ENCODE measurements around the gene PRKN.
"Not testable (repeated sequence)": the region's sequence is repeated elsewhere in the genome, so short reads cannot be mapped to it uniquely, and the experiment has no call there.

PRKN gene

DNA sequence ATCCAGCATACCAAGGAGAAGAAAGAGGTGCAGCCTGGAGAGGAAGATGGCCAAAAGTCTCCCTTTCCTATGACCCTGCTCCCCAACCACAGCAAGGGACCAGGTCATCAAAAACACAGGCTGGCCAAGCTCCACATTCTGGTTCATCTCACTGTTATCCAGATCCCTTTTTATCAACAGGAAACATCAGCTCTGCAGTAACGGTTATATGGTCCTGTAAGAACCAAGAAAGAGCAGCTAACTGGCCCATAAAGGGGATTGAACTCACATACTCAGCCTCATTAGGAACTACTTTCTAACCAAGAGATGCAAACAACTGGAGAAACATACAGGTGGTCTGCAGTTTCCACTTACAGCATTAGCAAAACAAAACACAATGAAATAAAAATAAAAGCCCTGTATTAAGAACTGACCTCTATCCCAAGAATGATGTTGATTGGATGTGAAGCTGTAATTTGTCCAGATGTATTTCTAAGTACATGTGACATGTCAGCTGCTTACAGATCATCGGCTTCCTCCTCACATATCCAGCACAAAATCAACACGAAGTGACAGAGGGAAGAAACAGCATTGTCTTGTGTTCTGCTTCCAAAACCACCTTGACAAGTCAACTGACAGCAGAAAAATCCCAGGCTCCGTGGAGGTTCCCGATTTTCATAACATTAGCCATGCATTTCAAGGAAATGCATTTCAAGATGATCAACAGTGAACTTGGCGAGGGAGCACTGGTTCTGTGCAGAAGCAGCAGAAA is 896.5 kb downstream of the PRKN start:
- H3K4me1 ChIP-seq (ENCODE audit: insufficient read depth, low read length): no peaks in the 10 kb centered on the region
- no peaks in the 10 kb centered on the region for H3K27me3 ChIP-seq (ENCODE audit: control insufficient read depth in 1 of 2, insufficient read depth in 2 of 2, low read length in 2 of 2)
- H3K9me3 ChIP-seq (ENCODE audit: low read length): no peaks in the 10 kb centered on the region
- H3K9ac ChIP-seq (ENCODE audit: low read length): no peak overlapping the region
- no peak overlapping the region for H3K27ac ChIP-seq (ENCODE audit: low read depth, low read length)
- no peak overlapping the region for H3K4me3 ChIP-seq (ENCODE audit: low read depth in 1 of 2, low read length in 2 of 2)
- H3K36me3 ChIP-seq (ENCODE audit: insufficient read depth, low read length): no peaks in the 10 kb centered on the region

DNA sequence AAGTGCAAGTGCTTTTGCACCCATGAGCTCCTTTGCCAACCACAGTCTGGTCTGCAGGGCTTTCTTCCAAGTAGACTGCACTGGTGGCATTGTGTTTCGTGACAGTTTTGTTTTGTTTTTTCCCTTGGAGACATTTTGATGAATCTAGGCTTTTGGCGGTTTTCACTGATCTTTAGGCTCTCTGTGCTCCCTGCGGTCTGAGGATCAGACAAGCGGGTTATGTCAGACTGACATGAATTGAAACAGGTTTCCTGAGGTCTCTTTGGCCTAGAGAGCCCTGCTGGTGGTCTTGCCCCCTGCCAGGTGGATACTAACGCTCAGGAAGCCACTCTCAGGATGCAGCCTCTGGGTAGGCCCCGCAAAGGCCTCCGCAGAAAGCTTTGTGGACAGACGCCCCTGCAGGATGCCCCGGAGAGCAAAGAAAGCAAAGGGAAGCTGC is 898.3 kb downstream of the PRKN start:
- Histone ChIP-seq H3K27me3 (ENCODE audit: control insufficient read depth in 1 of 2, insufficient read depth in 2 of 2, low read length in 2 of 2) (no peaks in the 10 kb centered on the region), H3K9ac (ENCODE audit: low read length) (no peak overlapping the region), H3K36me3 (ENCODE audit: insufficient read depth, low read length) (no peaks in the 10 kb centered on the region), H3K4me1 (ENCODE audit: insufficient read depth, low read length) (no peaks in the 10 kb centered on the region), H3K4me3 (ENCODE audit: low read depth in 1 of 2, low read length in 2 of 2) (no peak overlapping the region), H3K27ac (ENCODE audit: low read depth, low read length) (no peak overlapping the region), H3K9me3 (ENCODE audit: low read length) (no peaks in the 10 kb centered on the region)

DNA sequence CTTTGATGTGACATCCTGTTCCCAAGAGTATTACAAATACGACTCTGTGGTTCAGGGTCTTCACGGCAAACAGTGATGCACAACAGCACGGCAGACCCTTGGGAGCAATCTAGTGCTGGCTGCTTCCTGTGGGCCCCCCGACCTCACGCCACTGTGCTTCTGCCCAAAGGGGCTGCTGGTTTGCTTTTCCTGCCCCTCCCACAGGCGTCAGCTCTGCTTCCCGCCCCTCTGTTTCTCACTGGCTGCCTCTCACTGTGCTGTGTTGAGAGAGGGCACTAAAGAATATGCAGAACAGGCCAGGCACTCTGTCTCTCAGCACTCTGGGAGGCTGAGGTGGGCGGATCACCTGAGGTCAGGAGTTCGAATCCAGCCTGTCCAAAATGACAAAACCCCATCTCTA is 899.2 kb downstream of the PRKN start:
- Histone ChIP-seq H3K4me3 (ENCODE audit: low read depth in 1 of 2, low read length in 2 of 2) (no peak overlapping the region), H3K27ac (ENCODE audit: low read depth, low read length) (no peak overlapping the region), H3K9me3 (ENCODE audit: low read length) (no peaks in the 10 kb centered on the region), H3K9ac (ENCODE audit: low read length) (no peak overlapping the region), H3K36me3 (ENCODE audit: insufficient read depth, low read length) (no peaks in the 10 kb centered on the region), H3K4me1 (ENCODE audit: insufficient read depth, low read length) (no peaks in the 10 kb centered on the region), H3K27me3 (ENCODE audit: control insufficient read depth in 1 of 2, insufficient read depth in 2 of 2, low read length in 2 of 2) (no peaks in the 10 kb centered on the region)

- no peak overlapping the region for H3K9ac ChIP-seq (ENCODE audit: low read length)
- no peaks in the 10 kb centered on the region for H3K9me3 ChIP-seq (ENCODE audit: low read length)
- no peaks in the 10 kb centered on the region for H3K4me1 ChIP-seq (ENCODE audit: insufficient read depth, low read length)
- H3K36me3 ChIP-seq (ENCODE audit: insufficient read depth, low read length): no peaks in the 10 kb centered on the region
- H3K27me3 ChIP-seq (ENCODE audit: control insufficient read depth in 1 of 2, insufficient read depth in 2 of 2, low read length in 2 of 2): no peaks in the 10 kb centered on the region
- H3K27ac ChIP-seq (ENCODE audit: low read depth, low read length): no peak overlapping the region
- no peak overlapping the region for H3K4me3 ChIP-seq (ENCODE audit: low read depth in 1 of 2, low read length in 2 of 2)
Measured at GRCh38 chr6:161826512-161826911, 901.1 kb downstream of the PRKN start.

- not testable (repeated sequence) for H3K4me1 ChIP-seq (ENCODE audit: insufficient read depth, low read length); H3K27ac ChIP-seq (ENCODE audit: low read depth, low read length); H3K27me3 ChIP-seq (ENCODE audit: control insufficient read depth in 1 of 2, insufficient read depth in 2 of 2, low read length in 2 of 2); H3K9me3 ChIP-seq (ENCODE audit: low read length); H3K36me3 ChIP-seq (ENCODE audit: insufficient read depth, low read length); H3K9ac ChIP-seq (ENCODE audit: low read length); H3K4me3 ChIP-seq (ENCODE audit: low read depth in 1 of 2, low read length in 2 of 2)
Measured at GRCh38 chr6:161822204-161822603, 905.4 kb downstream of the PRKN start.

DNA sequence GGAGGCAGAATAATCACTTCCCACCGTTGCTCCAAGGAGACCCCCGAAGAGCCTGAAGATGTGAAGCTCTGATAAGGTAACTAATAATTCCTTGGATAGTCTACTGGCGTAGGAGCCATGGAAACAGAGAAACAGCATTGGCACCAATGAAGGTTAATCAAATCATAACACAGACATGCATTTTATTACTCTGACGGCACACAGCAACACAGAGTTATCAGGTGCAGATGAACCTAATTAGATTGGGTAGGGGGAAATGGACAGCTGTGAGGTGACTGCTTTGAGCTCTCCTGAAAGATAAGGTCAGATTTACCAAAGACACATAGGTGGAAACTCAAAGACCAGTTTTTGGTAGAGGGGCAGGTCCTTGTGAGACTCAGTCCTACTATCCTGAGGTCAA is 909.7 kb downstream of the PRKN start:
- Histone ChIP-seq H3K4me1 (ENCODE audit: insufficient read depth, low read length) (no peaks in the 10 kb centered on the region), H3K27me3 (ENCODE audit: control insufficient read depth in 1 of 2, insufficient read depth in 2 of 2, low read length in 2 of 2) (no peaks in the 10 kb centered on the region), H3K4me3 (ENCODE audit: low read depth in 1 of 2, low read length in 2 of 2) (no peak overlapping the region), H3K36me3 (ENCODE audit: insufficient read depth, low read length) (no peaks in the 10 kb centered on the region), H3K9ac (ENCODE audit: low read length) (no peak overlapping the region), H3K9me3 (ENCODE audit: low read length) (no peaks in the 10 kb centered on the region), H3K27ac (ENCODE audit: low read depth, low read length) (no peak overlapping the region)

- no peak overlapping the region for H3K9ac ChIP-seq (ENCODE audit: low read length)
- H3K4me3 ChIP-seq (ENCODE audit: low read depth in 1 of 2, low read length in 2 of 2): no peak overlapping the region
- H3K36me3 ChIP-seq (ENCODE audit: insufficient read depth, low read length): no peaks in the 10 kb centered on the region
- no peaks in the 10 kb centered on the region for H3K27me3 ChIP-seq (ENCODE audit: control insufficient read depth in 1 of 2, insufficient read depth in 2 of 2, low read length in 2 of 2)
- no peaks in the 10 kb centered on the region for H3K9me3 ChIP-seq (ENCODE audit: low read length)
- H3K27ac ChIP-seq (ENCODE audit: low read depth, low read length): no peak overlapping the region
- H3K4me1 ChIP-seq (ENCODE audit: insufficient read depth, low read length): no peaks in the 10 kb centered on the region
Measured at GRCh38 chr6:161815965-161816364, 911.6 kb downstream of the PRKN start.

- no peaks in the 10 kb centered on the region for H3K27me3 ChIP-seq (ENCODE audit: control insufficient read depth in 1 of 2, insufficient read depth in 2 of 2, low read length in 2 of 2)
- no peak overlapping the region for H3K9ac ChIP-seq (ENCODE audit: low read length)
- H3K9me3 ChIP-seq (ENCODE audit: low read length): no peaks in the 10 kb centered on the region
- H3K36me3 ChIP-seq (ENCODE audit: insufficient read depth, low read length): no peaks in the 10 kb centered on the region
- no peak overlapping the region for H3K27ac ChIP-seq (ENCODE audit: low read depth, low read length)
- no peaks in the 10 kb centered on the region for H3K4me1 ChIP-seq (ENCODE audit: insufficient read depth, low read length)
- H3K4me3 ChIP-seq (ENCODE audit: low read depth in 1 of 2, low read length in 2 of 2): no peak overlapping the region
Measured at GRCh38 chr6:161813156-161813555, 914.4 kb downstream of the PRKN start.

GRCh38 chr6:161809971-161810370 is 917.6 kb downstream of the PRKN start:
- no peaks in the 10 kb centered on the region for H3K9me3 ChIP-seq (ENCODE audit: low read length)
- H3K4me1 ChIP-seq (ENCODE audit: insufficient read depth, low read length): no peaks in the 10 kb centered on the region
- no peaks in the 10 kb centered on the region for H3K36me3 ChIP-seq (ENCODE audit: insufficient read depth, low read length)
- H3K9ac ChIP-seq (ENCODE audit: low read length): no peak overlapping the region
- no peaks in the 10 kb centered on the region for H3K27me3 ChIP-seq (ENCODE audit: control insufficient read depth in 1 of 2, insufficient read depth in 2 of 2, low read length in 2 of 2)
- H3K4me3 ChIP-seq (ENCODE audit: low read depth in 1 of 2, low read length in 2 of 2): no peak overlapping the region
- H3K27ac ChIP-seq (ENCODE audit: low read depth, low read length): no peak overlapping the region

GRCh38 chr6:161804838-161805237 is 922.7 kb downstream of the PRKN start:
- Histone ChIP-seq H3K4me3 (ENCODE audit: low read depth in 1 of 2, low read length in 2 of 2) (no peak overlapping the region), H3K4me1 (ENCODE audit: insufficient read depth, low read length) (no peaks in the 10 kb centered on the region), H3K27ac (ENCODE audit: low read depth, low read length) (no peak overlapping the region), H3K27me3 (ENCODE audit: control insufficient read depth in 1 of 2, insufficient read depth in 2 of 2, low read length in 2 of 2) (no peaks in the 10 kb centered on the region), H3K9ac (ENCODE audit: low read length) (no peak overlapping the region), H3K36me3 (ENCODE audit: insufficient read depth, low read length) (no peaks in the 10 kb centered on the region), H3K9me3 (ENCODE audit: low read length) (no peaks in the 10 kb centered on the region)

DNA sequence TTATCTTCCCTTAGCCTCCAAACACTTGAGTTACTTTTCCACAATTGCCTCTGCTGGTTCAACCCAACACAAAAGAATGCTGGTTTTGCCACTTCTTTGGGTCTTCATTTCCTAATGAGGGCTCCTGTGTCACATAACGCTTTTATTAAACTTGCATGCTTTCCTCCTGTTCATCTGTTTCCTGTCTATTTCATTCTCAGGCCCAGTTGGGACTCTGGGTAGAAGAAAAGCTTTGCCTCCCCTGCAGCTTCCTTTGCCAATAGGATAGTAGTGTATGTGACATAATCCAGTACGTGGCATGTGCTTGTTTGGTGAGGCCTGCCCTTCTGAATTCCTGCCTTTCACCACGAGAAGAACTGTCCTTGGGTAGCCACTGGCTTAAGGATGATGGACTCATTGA is 924.4 kb downstream of the PRKN start:
- Histone ChIP-seq H3K4me1 (ENCODE audit: insufficient read depth, low read length) (no peaks in the 10 kb centered on the region), H3K36me3 (ENCODE audit: insufficient read depth, low read length) (no peaks in the 10 kb centered on the region), H3K4me3 (ENCODE audit: low read depth in 1 of 2, low read length in 2 of 2) (no peak overlapping the region), H3K9ac (ENCODE audit: low read length) (no peak overlapping the region), H3K27me3 (ENCODE audit: control insufficient read depth in 1 of 2, insufficient read depth in 2 of 2, low read length in 2 of 2) (no peaks in the 10 kb centered on the region), H3K9me3 (ENCODE audit: low read length) (no peaks in the 10 kb centered on the region), H3K27ac (ENCODE audit: low read depth, low read length) (no peak overlapping the region)

DNA sequence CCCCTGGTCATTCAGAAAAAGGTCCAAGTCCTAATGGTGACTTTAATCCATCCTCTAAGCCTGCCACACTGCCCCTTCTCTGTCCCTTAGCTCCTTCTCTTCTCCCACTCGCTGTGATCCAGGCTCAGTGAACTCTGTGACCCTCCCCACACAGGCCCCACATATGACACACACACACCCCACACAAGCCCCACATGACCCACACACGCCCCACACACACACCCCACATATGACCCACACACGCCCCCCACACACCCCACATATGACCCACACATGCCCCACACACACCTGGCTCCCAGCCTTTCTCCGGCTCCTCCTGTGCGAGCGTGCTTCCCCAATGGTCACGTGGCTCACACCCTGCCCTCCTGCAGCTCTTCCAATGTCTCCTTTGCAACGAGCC is 925.3 kb downstream of the PRKN start:
- Histone ChIP-seq H3K27me3 (ENCODE audit: control insufficient read depth in 1 of 2, insufficient read depth in 2 of 2, low read length in 2 of 2) (no peaks in the 10 kb centered on the region), H3K9ac (ENCODE audit: low read length) (no peak overlapping the region), H3K27ac (ENCODE audit: low read depth, low read length) (no peak overlapping the region), H3K9me3 (ENCODE audit: low read length) (no peaks in the 10 kb centered on the region), H3K36me3 (ENCODE audit: insufficient read depth, low read length) (no peaks in the 10 kb centered on the region), H3K4me1 (ENCODE audit: insufficient read depth, low read length) (no peaks in the 10 kb centered on the region), H3K4me3 (ENCODE audit: low read depth in 1 of 2, low read length in 2 of 2) (no peak overlapping the region)
